PC-3 (cell line): Measurements from ENCODE around the gene VSIG8. TPM values are rescaled to one million over a fixed set of nuclear protein-coding genes. Genes with fewer than 3 reads are reported as not detected.
A peak's percentile ranks its signal among the peaks of the same experiment; 100 is the strongest.

ENCODE experiments used
- ATAC-seq: fragments of 200-7000 bp; cut with Tn5 transposase; 2 replicates; pipeline ENCODE4 v1.9.1; 2020; ENCODE audit warnings: mild to moderate bottlenecking, moderate library complexity
- Bru-seq: library from RNA; stranded (reverse); fragments of 400-500 nt; gene quantifications from one replicate; lab custom pipeline; 2021; lab: Mats Ljungman, UMichigan
- BruChase-seq, 2 experiments: library from RNA; stranded (reverse); fragments of 400-500 nt; gene quantifications; one replicate each; lab custom pipeline; 2021; lab: Mats Ljungman, UMichigan
- BruUV-seq: library from RNA; stranded (reverse); fragments of 400-500 nt; replicated peaks from 2 replicates; lab custom pipeline; 2021; lab: Mats Ljungman, UMichigan
- CTCF ChIA-PET: fragments of 300-600 bp; sonication (Branson Sonifier 250); formaldehyde crosslinking; loops from one replicate; lab custom pipeline; 2022; ENCODE audit warnings: antibody characterized with exemption; lab: Charles Lee
- POLR2A ChIA-PET: fragments of 300-600 bp; sonication (Branson Sonifier 250); formaldehyde crosslinking; loops from one replicate; lab custom pipeline; 2022; ENCODE audit warnings: antibody characterized with exemption; ENCODE audit not compliant: unreplicated experiment; lab: Charles Lee
- DNase-seq: peaks from one replicate; pipeline ENCODE4 v3.0.0-alpha.2; 2015
- H2AFZ ChIP-seq: fragments of 300-600 bp; sonication (generic); 2 replicates; pipeline ENCODE4 v1.6.0; 2016; ENCODE audit warnings: antibody characterized with exemption, low read length
- H3F3A ChIP-seq: fragments of 300-600 bp; sonication (generic); one replicate; pipeline ENCODE4 v1.6.0; 2017; ENCODE audit warnings: antibody characterized with exemption, low read length, control low read depth, mild to moderate bottlenecking; ENCODE audit not compliant: unreplicated experiment
- H3K27ac ChIP-seq: fragments of 300-600 bp; sonication (generic); 2 replicates; pipeline ENCODE4 v1.5.1; 2016; ENCODE audit warnings: mild to moderate bottlenecking, low read length
- H3K27me3 ChIP-seq: fragments of 300-600 bp; sonication (generic); 2 replicates; pipeline ENCODE4 v1.6.1; 2016; ENCODE audit warnings: low read length, mixed read lengths
- H3K36me3 ChIP-seq: fragments of 300-600 bp; sonication (generic); 2 replicates; pipeline ENCODE4 v1.6.1; 2016; ENCODE audit warnings: low read depth, mixed run types, low read length, mixed read lengths
- H3K4me1 ChIP-seq: fragments of 300-600 bp; sonication (generic); 2 replicates; pipeline ENCODE4 v1.5.1; 2016; ENCODE audit warnings: low read length; ENCODE audit not compliant: insufficient read depth
- H3K4me2 ChIP-seq: fragments of 300-600 bp; sonication (generic); 2 replicates; pipeline ENCODE4 v1.6.0; 2016; ENCODE audit warnings: low read length
- H3K4me3 ChIP-seq: fragments of 300-600 bp; sonication (generic); 2 replicates; pipeline ENCODE4 v1.5.1; 2016; ENCODE audit warnings: mild to moderate bottlenecking, low read length, mixed read lengths
- H3K79me2 ChIP-seq: fragments of 300-600 bp; sonication (generic); 2 replicates; pipeline ENCODE4 v1.6.1; 2017; ENCODE audit warnings: low read length, mixed read lengths
- H3K9ac ChIP-seq: fragments of 300-600 bp; sonication (generic); 2 replicates; pipeline ENCODE4 v1.6.0; 2016; ENCODE audit warnings: mild to moderate bottlenecking, low read length
- H3K9me2 ChIP-seq: fragments of 300-600 bp; sonication (generic); replicated peaks from 2 replicates; pipeline ENCODE4 v1.6.1; 2016; ENCODE audit warnings: mixed run types, low read length, mixed read lengths
- H3K9me3 ChIP-seq: fragments of 300-600 bp; sonication (generic); 2 replicates; pipeline ENCODE4 v1.6.1; 2016; ENCODE audit warnings: low read length, mixed read lengths
- H4K20me1 ChIP-seq: fragments of 300-600 bp; sonication (generic); 2 replicates; pipeline ENCODE4 v1.6.1; 2016; ENCODE audit warnings: low read length, mixed read lengths
- EZH2 ChIP-seq: fragments of 300-600 bp; sonication (generic); IDR thresholded peaks from one replicate; pipeline ENCODE4 v1.6.1; 2017; ENCODE audit warnings: antibody characterized with exemption, mild to moderate bottlenecking, low read length; ENCODE audit not compliant: unreplicated experiment
- EZH2phosphoT487 ChIP-seq: fragments of 300-600 bp; sonication (generic); IDR thresholded peaks from 2 replicates; pipeline ENCODE4 v1.6.1; 2018; ENCODE audit warnings: mild to moderate bottlenecking, antibody characterized with exemption, low read length, borderline replicate concordance
- intact Hi-C: fragments of 100-400 bp; cut with micrococcal nuclease; formaldehyde crosslinking; loops from 2 replicates; pipeline ENCODE4 v1.9.0; 2023
- long read RNA-seq: library from polyadenylated mRNA; unstranded; transcript quantifications from one replicate; pipeline ENCODE4 v2.0.0, GENCODE V29; 2021; ENCODE audit not compliant: unreplicated experiment
- total RNA-seq: library from RNA; depleted of rRNA; stranded (reverse); fragments of >200 nt; gene quantifications from 2 replicates; pipeline ENCODE4 v1.2.3, GENCODE V29; 2014; rRNA removed
- TF ChIP-seq, protein P1 (sequence below): fragments of 300-600 bp; sonication (generic); conservative IDR thresholded peaks from 2 replicates; pipeline ENCODE4 v1.5.1; 2017; ENCODE audit warnings: antibody characterized with exemption, low read depth, mild to moderate bottlenecking, low read length

Gene VSIG8, protein sequence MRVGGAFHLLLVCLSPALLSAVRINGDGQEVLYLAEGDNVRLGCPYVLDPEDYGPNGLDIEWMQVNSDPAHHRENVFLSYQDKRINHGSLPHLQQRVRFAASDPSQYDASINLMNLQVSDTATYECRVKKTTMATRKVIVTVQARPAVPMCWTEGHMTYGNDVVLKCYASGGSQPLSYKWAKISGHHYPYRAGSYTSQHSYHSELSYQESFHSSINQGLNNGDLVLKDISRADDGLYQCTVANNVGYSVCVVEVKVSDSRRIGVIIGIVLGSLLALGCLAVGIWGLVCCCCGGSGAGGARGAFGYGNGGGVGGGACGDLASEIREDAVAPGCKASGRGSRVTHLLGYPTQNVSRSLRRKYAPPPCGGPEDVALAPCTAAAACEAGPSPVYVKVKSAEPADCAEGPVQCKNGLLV
- total RNA-seq (0.29 and 0.47 TPM in 2 replicates), Bru-seq, nascent RNA (percentile 16 among the genes with signal in this experiment), BruChase-seq, experiment 1, labeled RNA remaining after a 6-hour chase (percentile 32 among the genes with signal in this experiment), BruChase-seq, experiment 2, labeled RNA remaining after a 2-hour chase (percentile 31 among the genes with signal in this experiment)
- long read RNA-seq, partial matches to known transcripts, result 0 of 1 reads
- long read RNA-seq, other reads (novel, unspliced or antisense), result 1 of 1 reads

DNA sequence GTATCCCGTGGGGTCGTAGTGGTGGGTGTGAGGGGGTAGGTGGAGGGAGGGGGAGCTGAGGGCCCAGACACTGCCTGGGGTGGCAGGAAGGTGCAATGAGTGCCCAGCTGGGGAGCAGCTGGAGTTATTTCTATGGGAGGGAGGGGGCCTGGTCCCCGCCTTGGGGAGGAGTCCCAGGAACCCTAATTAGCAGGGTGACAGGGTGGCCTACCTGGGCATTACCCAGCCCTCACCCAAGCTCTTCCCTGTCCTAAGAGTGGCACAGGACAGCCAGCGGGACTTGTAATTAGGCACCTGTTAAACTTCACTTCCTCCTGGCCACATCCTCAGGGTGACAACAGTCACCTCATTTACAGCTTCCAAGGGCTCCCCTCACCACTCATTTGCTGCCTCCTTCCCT lies at the start of gene VSIG8:
Gene VSIG8 (minus strand): TSS at position 101 of the 400 bp plus-strand sequence. CDS start 136 bp downstream, outside the sequence.
- Histone ChIP-seq H3K36me3 (no peaks in the 10 kb centered on the region), H3K4me2 (no peak within 1 kb of the TSS), H3K9me2 (no peaks in the 10 kb centered on the region), H3K9me3 (no peaks in the 10 kb centered on the region), H3K4me3 (no peak within 1 kb of the TSS), H4K20me1 (no peaks in the 10 kb centered on the region), H3K27me3 (no peaks in the 10 kb centered on the region), H3K27ac (no peak within 1 kb of the TSS), H2AFZ (no peak within 1 kb of the TSS), H3K9ac (no peak within 1 kb of the TSS), H3F3A (no peaks in the 10 kb centered on the region), H3K4me1 (no peaks in the 10 kb centered on the region), H3K79me2 (no peaks in the 10 kb centered on the region)
- ChIA-PET CTCF (no interaction called here), POLR2A (no interaction called here)
- no peak for ATAC-seq
- DNase-seq, result no peak
- intact Hi-C loops, result no loop called here
- no TSS peak for BruUV-seq
- TF ChIP-seq, protein P1, sequence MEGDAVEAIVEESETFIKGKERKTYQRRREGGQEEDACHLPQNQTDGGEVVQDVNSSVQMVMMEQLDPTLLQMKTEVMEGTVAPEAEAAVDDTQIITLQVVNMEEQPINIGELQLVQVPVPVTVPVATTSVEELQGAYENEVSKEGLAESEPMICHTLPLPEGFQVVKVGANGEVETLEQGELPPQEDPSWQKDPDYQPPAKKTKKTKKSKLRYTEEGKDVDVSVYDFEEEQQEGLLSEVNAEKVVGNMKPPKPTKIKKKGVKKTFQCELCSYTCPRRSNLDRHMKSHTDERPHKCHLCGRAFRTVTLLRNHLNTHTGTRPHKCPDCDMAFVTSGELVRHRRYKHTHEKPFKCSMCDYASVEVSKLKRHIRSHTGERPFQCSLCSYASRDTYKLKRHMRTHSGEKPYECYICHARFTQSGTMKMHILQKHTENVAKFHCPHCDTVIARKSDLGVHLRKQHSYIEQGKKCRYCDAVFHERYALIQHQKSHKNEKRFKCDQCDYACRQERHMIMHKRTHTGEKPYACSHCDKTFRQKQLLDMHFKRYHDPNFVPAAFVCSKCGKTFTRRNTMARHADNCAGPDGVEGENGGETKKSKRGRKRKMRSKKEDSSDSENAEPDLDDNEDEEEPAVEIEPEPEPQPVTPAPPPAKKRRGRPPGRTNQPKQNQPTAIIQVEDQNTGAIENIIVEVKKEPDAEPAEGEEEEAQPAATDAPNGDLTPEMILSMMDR, result no peak
- TF ChIP-seq EZH2 (no peak), EZH2phosphoT487 (no peak)

DNA sequence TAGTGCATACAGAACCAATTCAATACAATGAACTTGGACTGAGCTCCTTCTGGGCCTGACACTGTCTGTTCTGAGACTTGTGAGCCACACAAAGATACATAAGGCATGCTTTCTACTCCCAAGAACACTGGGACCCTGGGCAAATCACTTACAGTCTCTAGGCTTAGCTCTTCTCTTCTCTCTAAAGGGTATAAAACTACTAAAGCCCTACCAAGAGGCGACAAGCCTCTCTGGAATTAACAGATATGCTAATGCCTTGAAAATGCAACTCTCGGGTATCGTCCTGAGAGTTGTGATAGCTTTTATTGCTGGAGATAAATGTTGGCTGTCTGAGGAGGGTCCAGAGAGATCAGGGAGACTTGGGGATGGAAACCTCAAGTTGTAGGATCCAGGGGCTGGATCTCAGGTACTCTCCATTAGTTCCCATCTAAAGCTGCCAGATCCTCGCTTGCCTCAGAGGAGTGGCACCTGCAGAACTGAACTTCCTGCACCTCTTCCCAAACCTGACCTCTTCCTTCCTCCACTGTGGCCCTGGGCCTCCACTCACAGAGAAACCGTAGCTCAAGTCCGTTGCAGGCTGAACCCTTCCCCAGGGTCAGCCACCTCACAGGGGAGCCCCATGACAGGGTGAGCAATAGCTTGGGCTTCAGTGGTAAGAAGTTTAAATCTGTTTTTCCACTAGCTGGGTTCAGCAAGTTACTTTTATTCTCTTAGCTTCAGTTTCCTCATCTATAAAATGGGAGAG lies 49.0 kb upstream of the VSIG8 start:
- POLR2A ChIA-PET, result no interaction called here
- peak overlapping the region; percentile 98 for H3K27ac ChIP-seq
- H3F3A ChIP-seq, result peaks cover 15% of the 10 kb centered on the region
- no peak overlapping the region for H3K4me3 ChIP-seq
- peak overlapping the region; percentile 55; the same call in 1 of the 2 replicates for H3K4me2 ChIP-seq
- H3K36me3 ChIP-seq, result peaks cover 9% of the 10 kb centered on the region; the same call in 1 of the 2 replicates
- no peak for DNase-seq
- peaks cover 75% of the 10 kb centered on the region for H3K4me1 ChIP-seq
- no peaks in the 10 kb centered on the region for H3K27me3 ChIP-seq
- 0 out of 2 replicates have a peak, but pooled peaks cover 14% of the 10 kb centered on the region for H3K79me2 ChIP-seq
- ATAC-seq, result no peak
- intact Hi-C loops, result no loop called here
- no peak for TF ChIP-seq EZH2phosphoT487
- TF ChIP-seq, protein P1, result no peak
- H3K9me3 ChIP-seq, result no peaks in the 10 kb centered on the region
- H3K9me2 ChIP-seq, result no peaks in the 10 kb centered on the region
- H4K20me1 ChIP-seq, result peaks cover under 1% of the 10 kb centered on the region; the same call in 1 of the 2 replicates
- H3K9ac ChIP-seq, result peak overlapping the region; percentile 85
- CTCF ChIA-PET, result interaction anchor here (1.0 kb wide), 1 partner anchor 21 kb away, joined by 4 read pairs; no protein-coding TSS in a partner anchor
- BruUV-seq, result no TSS peak
- no peak overlapping the region for H2AFZ ChIP-seq
